Muscle of back (tissue), 11 donors: Measurements from ENCODE around the gene SAMD5. TPM values are rescaled to one million over a fixed set of nuclear protein-coding genes. Genes with fewer than 3 reads are reported as not detected.

Experiments used
- DNase-seq, 3 donors: peaks; one replicate each; pipeline versions ENCODE4 v3.0.0 to v3.0.0-alpha.2; 2013
- polyA plus RNA-seq, 10 donors: library from polyadenylated mRNA; unstranded; fragments of 120-200 nt; gene quantifications; one replicate each; pipeline ENCODE4 v1.2.1, GENCODE V29; 2013; ENCODE audit not compliant: insufficient read length in 10 of 10

The SAMD5 gene
- polyA plus RNA-seq, 10 donors = 2.2 to 8.1 (median 3.0) TPM

GRCh38 chr6:147618927-147619326, 110.4 kb downstream of the SAMD5 start:
- DNase-seq = no peak
